Measurements from ENCODE around the gene TAPT1. TPM values are rescaled to one million over a fixed set of nuclear protein-coding genes. Genes with fewer than 3 reads are reported as not detected.

The TAPT1 gene
- total and polyA plus RNA-seq, 2 of the 13 experiments (the other 11 are each of a cell fraction or from before 2014, with no cell fraction given), result 24.5 to 25.3 TPM

GRCh38 chr4:16140879-16141249 is 85.4 kb downstream of the TAPT1 start (continued):
- TF ChIP-seq TEAD3 (CRISPR knock-in tag; optimal IDR thresholded peaks at IDR 0.05; ENCODE audit: borderline replicate concordance) (peak; percentile 85), IRF1 (CRISPR knock-in tag; IDR thresholded peaks at IDR 0.05; ENCODE audit: low read depth) (no peak), PRPF4 (IDR thresholded peaks at IDR 0.05; ENCODE audit: low read depth, low read length, poor library complexity, severe bottlenecking) (no peak), PAXIP1 (CRISPR knock-in tag; conservative IDR thresholded peaks at IDR 0.05) (peak; percentile 70), ZHX2 (IDR thresholded peaks at IDR 0.05; ENCODE audit: low read depth) (no peak), ZHX2 (CRISPR knock-in tag; IDR thresholded peaks at IDR 0.05; ENCODE audit: borderline replicate concordance) (no peak), LCORL (IDR thresholded peaks at IDR 0.05) (peak; percentile 49; the same call in 1 of the 2 replicates), LCORL (CRISPR knock-in tag; IDR thresholded peaks at IDR 0.05) (peak; percentile 82; the same call in 1 of the 2 replicates), KLF6 (CRISPR knock-in tag; IDR thresholded peaks at IDR 0.05) (no peak), ZNF557 (CRISPR knock-in tag; IDR thresholded peaks at IDR 0.05) (no peak), MLLT10 (CRISPR knock-in tag; IDR thresholded peaks at IDR 0.05) (no peak), ZNF839 (CRISPR knock-in tag; IDR thresholded peaks at IDR 0.05; ENCODE audit: borderline replicate concordance) (no peak), LBX2 (CRISPR knock-in tag; IDR thresholded peaks at IDR 0.05; ENCODE audit: borderline replicate concordance) (no peak), ZNF83 (CRISPR knock-in tag; IDR thresholded peaks at IDR 0.05; ENCODE audit: borderline replicate concordance) (no peak), ZNF773 (CRISPR knock-in tag; IDR thresholded peaks at IDR 0.05; ENCODE audit: borderline replicate concordance) (no peak), ZNF816 (CRISPR knock-in tag; IDR thresholded peaks at IDR 0.05; ENCODE audit: borderline replicate concordance) (no peak), NR2F2 (IDR thresholded peaks at IDR 0.05; ENCODE audit: borderline replicate concordance, low read depth) (peak; percentile 45), ZNF101 (CRISPR knock-in tag; IDR thresholded peaks at IDR 0.05; ENCODE audit: borderline replicate concordance, low read depth) (no peak), ZNF501 (CRISPR knock-in tag; IDR thresholded peaks at IDR 0.05) (no peak), RBM22 (optimal IDR thresholded peaks at IDR 0.05; ENCODE audit: low read length) (no peak), ZNF775 (CRISPR knock-in tag; IDR thresholded peaks at IDR 0.05; ENCODE audit: borderline replicate concordance) (no peak), ZFP36L1 (CRISPR knock-in tag; IDR thresholded peaks at IDR 0.05) (no peak)

Data from HepG2 (cell line).